KMS-11 (cell line): Measurements from ENCODE around the gene ACACA.

Experiments
- H2AFZ ChIP-seq: fragments of 200-600 bp; sonication (generic); 2 replicates; pipeline ENCODE4 v1.6.1; 2016; ENCODE audit warnings: antibody characterized with exemption, mixed run types, low read depth
- H3K27ac ChIP-seq: fragments of 200-600 bp; sonication (generic); 2 replicates; pipeline ENCODE4 v1.6.1; 2016; ENCODE audit warnings: mild to moderate bottlenecking, mixed run types
- H3K27me3 ChIP-seq: fragments of 200-600 bp; sonication (generic); 2 replicates; pipeline ENCODE4 v1.6.1; 2017; ENCODE audit warnings: mild to moderate bottlenecking, low read depth, mixed run types, moderate library complexity; ENCODE audit not compliant: insufficient read depth
- H3K36me3 ChIP-seq: fragments of 200-600 bp; sonication (generic); 2 replicates; pipeline ENCODE4 v1.6.1; 2017; ENCODE audit warnings: mild to moderate bottlenecking, mixed run types; ENCODE audit not compliant: insufficient read depth
- H3K4me1 ChIP-seq: fragments of 200-600 bp; sonication (generic); 2 replicates; pipeline ENCODE4 v1.6.1; 2016; ENCODE audit warnings: mild to moderate bottlenecking, low read depth, mixed run types; ENCODE audit not compliant: poor library complexity, severe bottlenecking
- H3K4me2 ChIP-seq: fragments of 200-600 bp; sonication (generic); 2 replicates; pipeline ENCODE4 v1.7.0; 2016; ENCODE audit warnings: mild to moderate bottlenecking, mixed run types
- H3K4me3 ChIP-seq: fragments of 200-600 bp; sonication (generic); IDR thresholded peaks from 2 replicates; pipeline ENCODE4 v1.6.1; 2017; ENCODE audit warnings: low read depth, low read length, mixed read lengths; ENCODE audit not compliant: insufficient read depth
- H3K79me2 ChIP-seq: fragments of 200-600 bp; sonication (generic); 2 replicates; pipeline ENCODE4 v1.6.1; 2016; ENCODE audit warnings: low read depth, mixed run types; ENCODE audit not compliant: insufficient read depth
- H3K9ac ChIP-seq: fragments of 200-600 bp; sonication (generic); 2 replicates; pipeline ENCODE4 v1.6.1; 2016; ENCODE audit warnings: mild to moderate bottlenecking, mixed run types
- H4K20me1 ChIP-seq: fragments of 200-600 bp; sonication (generic); 2 replicates; pipeline ENCODE4 v1.6.1; 2016; ENCODE audit warnings: mild to moderate bottlenecking, mixed run types; ENCODE audit not compliant: insufficient read depth
- CTCF ChIP-seq: fragments of 200-600 bp; sonication (generic); conservative IDR thresholded peaks from 2 replicates; pipeline ENCODE4 v1.6.1; 2017; ENCODE audit warnings: low read depth, mild to moderate bottlenecking, antibody characterized with exemption, low read length, moderate library complexity, mixed read lengths

The ACACA gene

GRCh38 chr17:37384560-37385149 lies 22.0 kb downstream of the ACACA start:
- H4K20me1 ChIP-seq: no peaks in the 10 kb centered on the region
- H3K36me3 ChIP-seq: no peaks in the 10 kb centered on the region
- no peak overlapping the region for H3K27ac ChIP-seq
- H3K4me1 ChIP-seq: no peaks in the 10 kb centered on the region
- no peak overlapping the region for H3K4me2 ChIP-seq
- H3K4me3 ChIP-seq: no peak overlapping the region
- no peak overlapping the region for H2AFZ ChIP-seq
- no peaks in the 10 kb centered on the region for H3K27me3 ChIP-seq
- no peak overlapping the region for H3K9ac ChIP-seq
- H3K79me2 ChIP-seq: no peaks in the 10 kb centered on the region
- TF ChIP-seq CTCF: no peak

- Histone ChIP-seq H3K9ac (no peak overlapping the region), H3K79me2 (no peaks in the 10 kb centered on the region), H3K36me3 (no peaks in the 10 kb centered on the region), H2AFZ (no peak overlapping the region), H3K4me1 (no peaks in the 10 kb centered on the region), H4K20me1 (no peaks in the 10 kb centered on the region), H3K4me3 (no peak overlapping the region), H3K27ac (no peak overlapping the region), H3K4me2 (no peak overlapping the region), H3K27me3 (no peaks in the 10 kb centered on the region)
- TF ChIP-seq CTCF: no peak
These were observed 24.6 kb downstream of the ACACA start for GRCh38 chr17:37382056-37382455.

- Histone ChIP-seq H3K79me2 (no peaks in the 10 kb centered on the region), H2AFZ (no peak within 1 kb of the TSS), H3K4me1 (no peaks in the 10 kb centered on the region), H4K20me1 (no peaks in the 10 kb centered on the region), H3K27me3 (no peaks in the 10 kb centered on the region), H3K9ac (no peak within 1 kb of the TSS), H3K27ac (no peak within 1 kb of the TSS), H3K36me3 (no peaks in the 10 kb centered on the region), H3K4me2 (no peak within 1 kb of the TSS), H3K4me3 (no peak within 1 kb of the TSS)
- no peak for TF ChIP-seq CTCF
These were observed 30.9 kb downstream of the ACACA start, which contains the start of gene C17orf78 for GRCh38 chr17:37375706-37376105. Gene C17orf78, plus strand, starts transcription at chr17:37375985. Its CDS starts 108 bp downstream, at chr17:37376093.

GRCh38 chr17:37373530-37374159 lies 33.0 kb downstream of the ACACA start:
- Histone ChIP-seq H3K4me2 (no peak overlapping the region), H3K27me3 (no peaks in the 10 kb centered on the region), H3K36me3 (no peaks in the 10 kb centered on the region), H3K27ac (no peak overlapping the region), H3K79me2 (no peaks in the 10 kb centered on the region), H3K4me3 (no peak overlapping the region), H2AFZ (peak overlapping the region; percentile 52; the same call in 1 of the 2 replicates), H3K9ac (no peak overlapping the region), H3K4me1 (no peaks in the 10 kb centered on the region), H4K20me1 (no peaks in the 10 kb centered on the region)
- peak; percentile 97 for TF ChIP-seq CTCF
